Measurements from ENCODE around the gene DNAI2.

GRCh38 chr17:74267579-74267978, 6.5 kb upstream of the DNAI2 start:
- TF ChIP-seq CTCF (IDR thresholded peaks at IDR 0.05) (no peak), POLR2A (IDR thresholded peaks at IDR 0.05) (no peak)

Data from testis (tissue), 2 donors.